OCI-LY3 (cell line): ENCODE data around the gene HMGB1.

Source experiments
- H2AFZ ChIP-seq: fragments of 200-600, 300-600 bp; shearing (Covaris generic); 2 replicates; pipeline ENCODE4 v1.6.0; 2014; ENCODE audit warnings: antibody characterized with exemption, low read depth, low read length
- H3K27ac ChIP-seq: fragments of 200-600, 300-600 bp; sonication (generic); 2 replicates; pipeline ENCODE4 v1.5.1; 2014; ENCODE audit warnings: mild to moderate bottlenecking, low read length, moderate library complexity, mixed read lengths
- H3K27me3 ChIP-seq: fragments of 200-600, 300-600 bp; sonication (generic); 2 replicates; pipeline ENCODE4 v1.6.1; 2014; ENCODE audit warnings: low read depth, low read length, mixed read lengths
- H3K36me3 ChIP-seq: fragments of 200-600, 300-600 bp; sonication (generic); replicated peaks from 2 replicates; pipeline ENCODE3; 2014; ENCODE audit warnings: low read depth, low read length, mixed read lengths
- H3K4me1 ChIP-seq: fragments of 300-600, 200-600 bp; sonication (generic); 2 replicates; pipeline ENCODE4 v1.6.1; 2014; ENCODE audit warnings: low read length, mixed read lengths
- H3K4me2 ChIP-seq: fragments of 200-600, 300-600 bp; sonication (generic); 2 replicates; pipeline ENCODE4 v1.6.1; 2014; ENCODE audit warnings: low read length, mixed read lengths
- H3K4me3 ChIP-seq: fragments of 300-600, 200-600 bp; sonication (generic); 2 replicates; pipeline ENCODE4 v1.5.1; 2014; ENCODE audit warnings: antibody characterized with exemption, mild to moderate bottlenecking, low read length, moderate library complexity
- H3K79me2 ChIP-seq: fragments of 300-600, 200-600 bp; shearing (Covaris generic); 2 replicates; pipeline ENCODE4 v1.6.1; 2014; ENCODE audit warnings: mild to moderate bottlenecking, low read length, mixed read lengths
- H3K9ac ChIP-seq: fragments of 300-600, 200-600 bp; shearing (Covaris generic); 2 replicates; pipeline ENCODE4 v1.6.0; 2014; ENCODE audit warnings: mild to moderate bottlenecking, low read length, moderate library complexity
- H3K9me3 ChIP-seq: fragments of 200-600, 300-600 bp; shearing (Covaris generic); 2 replicates; pipeline ENCODE4 v1.6.1; 2014; ENCODE audit warnings: low read length, mixed read lengths; ENCODE audit not compliant: insufficient read depth
- H4K20me1 ChIP-seq: fragments of 200-600, 300-600 bp; sonication (generic); 2 replicates; pipeline ENCODE4 v1.6.1; 2016; ENCODE audit warnings: low read length, mixed read lengths; ENCODE audit not compliant: insufficient read depth
- EZH2phosphoT487 ChIP-seq: fragments of 200-600 bp; shearing (Covaris generic); IDR thresholded peaks from 2 replicates; pipeline ENCODE4 v1.6.1; 2018; ENCODE audit warnings: antibody characterized with exemption, mixed run types, low read depth
- TF ChIP-seq, protein P1 (sequence below): fragments of 200-600, 300-600 bp; sonication (generic); IDR thresholded peaks from 2 replicates; pipeline ENCODE4 v1.5.1; 2014; ENCODE audit warnings: antibody characterized with exemption, low read length, low read depth

Gene HMGB1

DNA sequence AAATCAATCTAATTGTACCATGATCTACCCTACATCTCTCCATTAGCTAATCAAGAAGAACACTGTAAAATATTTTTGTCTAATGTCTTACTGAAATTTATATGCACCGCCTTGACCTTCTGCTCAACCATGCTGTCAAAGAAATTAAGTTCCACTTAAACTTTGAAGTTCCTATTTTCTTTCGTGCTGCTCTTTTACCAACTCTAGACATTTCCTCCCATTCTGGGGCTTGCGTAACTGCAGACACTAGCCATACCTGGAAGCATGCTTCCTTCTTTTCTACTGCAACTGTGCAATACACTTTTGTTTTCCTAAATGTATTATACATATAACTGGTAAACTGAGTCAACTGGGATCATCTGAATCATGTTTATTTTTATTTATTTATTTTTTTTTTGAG, 51.9 kb downstream of the HMGB1 start:
- no peak for TF ChIP-seq EZH2phosphoT487
- TF ChIP-seq, protein P1, sequence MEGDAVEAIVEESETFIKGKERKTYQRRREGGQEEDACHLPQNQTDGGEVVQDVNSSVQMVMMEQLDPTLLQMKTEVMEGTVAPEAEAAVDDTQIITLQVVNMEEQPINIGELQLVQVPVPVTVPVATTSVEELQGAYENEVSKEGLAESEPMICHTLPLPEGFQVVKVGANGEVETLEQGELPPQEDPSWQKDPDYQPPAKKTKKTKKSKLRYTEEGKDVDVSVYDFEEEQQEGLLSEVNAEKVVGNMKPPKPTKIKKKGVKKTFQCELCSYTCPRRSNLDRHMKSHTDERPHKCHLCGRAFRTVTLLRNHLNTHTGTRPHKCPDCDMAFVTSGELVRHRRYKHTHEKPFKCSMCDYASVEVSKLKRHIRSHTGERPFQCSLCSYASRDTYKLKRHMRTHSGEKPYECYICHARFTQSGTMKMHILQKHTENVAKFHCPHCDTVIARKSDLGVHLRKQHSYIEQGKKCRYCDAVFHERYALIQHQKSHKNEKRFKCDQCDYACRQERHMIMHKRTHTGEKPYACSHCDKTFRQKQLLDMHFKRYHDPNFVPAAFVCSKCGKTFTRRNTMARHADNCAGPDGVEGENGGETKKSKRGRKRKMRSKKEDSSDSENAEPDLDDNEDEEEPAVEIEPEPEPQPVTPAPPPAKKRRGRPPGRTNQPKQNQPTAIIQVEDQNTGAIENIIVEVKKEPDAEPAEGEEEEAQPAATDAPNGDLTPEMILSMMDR: no peak
- no peak overlapping the region for H3K9ac ChIP-seq
- H2AFZ ChIP-seq: no peak overlapping the region
- no peaks in the 10 kb centered on the region for H3K79me2 ChIP-seq
- no peaks in the 10 kb centered on the region for H3K9me3 ChIP-seq
- peaks cover 13% of the 10 kb centered on the region for H3K4me1 ChIP-seq
- no peak overlapping the region for H3K4me3 ChIP-seq
- H3K36me3 ChIP-seq: no peaks in the 10 kb centered on the region
- H3K27me3 ChIP-seq: peaks cover 18% of the 10 kb centered on the region
- H3K27ac ChIP-seq: no peak overlapping the region
- H3K4me2 ChIP-seq: no peak overlapping the region
- H4K20me1 ChIP-seq: no peaks in the 10 kb centered on the region

GRCh38 chr13:30412346-30412745, 53.4 kb downstream of the HMGB1 start:
- Histone ChIP-seq H3K9me3 (no peaks in the 10 kb centered on the region), H3K4me1 (peaks cover 15% of the 10 kb centered on the region), H3K27ac (no peak overlapping the region), H3K79me2 (no peaks in the 10 kb centered on the region), H4K20me1 (no peaks in the 10 kb centered on the region), H3K4me3 (no peak overlapping the region), H3K9ac (no peak overlapping the region), H3K27me3 (peaks cover 9% of the 10 kb centered on the region; the same call in 1 of the 2 replicates), H3K4me2 (no peak overlapping the region), H2AFZ (no peak overlapping the region), H3K36me3 (no peaks in the 10 kb centered on the region)
- TF ChIP-seq, protein P1: no peak
- no peak for TF ChIP-seq EZH2phosphoT487

- Histone ChIP-seq H3K4me3 (no peak overlapping the region), H3K79me2 (no peaks in the 10 kb centered on the region), H2AFZ (no peak overlapping the region), H3K36me3 (no peaks in the 10 kb centered on the region), H3K4me1 (peaks cover 7% of the 10 kb centered on the region), H3K9ac (no peak overlapping the region), H3K27me3 (peaks cover 25% of the 10 kb centered on the region), H3K9me3 (no peaks in the 10 kb centered on the region), H3K27ac (no peak overlapping the region), H4K20me1 (no peaks in the 10 kb centered on the region), H3K4me2 (no peak overlapping the region)
- TF ChIP-seq, protein P1: no peak
- no peak for TF ChIP-seq EZH2phosphoT487
These were observed 55.0 kb downstream of the HMGB1 start for GRCh38 chr13:30410705-30411125.

GRCh38 chr13:30409886-30410704, 55.6 kb downstream of the HMGB1 start:
- H3K4me1 ChIP-seq: 0 out of 2 replicates have a peak, but pooled peaks cover 3% of the 10 kb centered on the region
- no peak overlapping the region for H2AFZ ChIP-seq
- H3K36me3 ChIP-seq: no peaks in the 10 kb centered on the region
- no peaks in the 10 kb centered on the region for H4K20me1 ChIP-seq
- H3K27me3 ChIP-seq: peaks cover 29% of the 10 kb centered on the region
- no peak overlapping the region for H3K9ac ChIP-seq
- no peak overlapping the region for H3K4me2 ChIP-seq
- no peak overlapping the region for H3K4me3 ChIP-seq
- H3K27ac ChIP-seq: no peak overlapping the region
- no peaks in the 10 kb centered on the region for H3K79me2 ChIP-seq
- no peak for TF ChIP-seq EZH2phosphoT487
- TF ChIP-seq, protein P1: no peak
- no peaks in the 10 kb centered on the region for H3K9me3 ChIP-seq
